ENCODE measurements around the gene PLPPR3. TPM values are rescaled to one million over a fixed set of nuclear protein-coding genes. Genes with fewer than 3 reads are reported as not detected.
A peak's percentile ranks its signal among the peaks of the same experiment; 100 is the strongest.

PLPPR3 gene
- total RNA-seq, 1 experiment from 2014 or later = 57.9 TPM

DNA sequence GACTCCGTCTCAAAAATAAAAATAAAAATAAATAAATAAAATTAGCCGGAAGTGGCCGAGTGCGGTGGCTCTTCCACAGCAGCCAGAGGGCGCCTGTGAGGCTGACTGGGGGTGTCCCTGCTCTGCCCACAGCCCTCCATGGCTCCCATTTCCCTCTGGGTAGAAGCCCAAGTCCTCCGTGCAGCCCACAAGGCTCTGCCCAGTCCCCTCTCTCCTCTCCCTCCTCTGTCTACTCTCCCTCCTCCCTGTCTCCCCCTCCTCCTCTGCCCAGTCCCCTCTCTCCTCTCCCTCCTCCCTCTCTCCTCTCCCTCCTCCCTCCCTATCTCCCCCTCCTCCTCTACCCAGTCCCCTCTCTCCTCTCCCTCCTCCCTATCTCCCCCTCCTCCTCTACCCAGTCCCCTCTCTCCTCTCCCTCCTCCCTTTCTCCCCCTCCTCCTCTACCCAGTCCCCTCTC lies 50.4 kb downstream of the PLPPR3 start:
- no peaks in the 10 kb centered on the region for H3K4me1 Mint-ChIP-seq
- Histone ChIP-seq H2AK5ac (ENCODE audit: insufficient read length, low read length) (no peak overlapping the region), H3T11ph (ENCODE audit: low read length) (no peak overlapping the region)

More for the DNA sequence above, 50.4 kb downstream of the PLPPR3 start:
- H2BK120ac ChIP-seq (ENCODE audit: low read depth, low read length, poor library complexity, severe bottlenecking) = no peak overlapping the region
- H3K27me3 ChIP-seq (ENCODE audit: insufficient read depth, low read length) = no peaks in the 10 kb centered on the region
- no peaks in the 10 kb centered on the region for H3K9me3 ChIP-seq (ENCODE audit: control insufficient read depth, low read depth, low read length)
- Mint-ChIP-seq H3K9me3 (no peaks in the 10 kb centered on the region; a peak in 1 of 5 replicates), H3K27me3 (ENCODE audit: low read depth) (peaks cover 3% of the 10 kb centered on the region), H3K36me3 (ENCODE audit: insufficient read depth in 1 of 3, low read depth in 3 of 3) (no peaks in the 10 kb centered on the region), H3K4me3 (no peak overlapping the region), H3K27ac (no peak overlapping the region)
- no peak overlapping the region for H3K4me2 ChIP-seq (ENCODE audit: insufficient read depth, insufficient read length, low read length)
- no peak overlapping the region for H3K4ac ChIP-seq (ENCODE audit: low read depth, low read length)
- no peak overlapping the region for H3K23ac ChIP-seq (ENCODE audit: insufficient read length, low read depth, low read length)
- no peaks in the 10 kb centered on the region for H3K79me2 ChIP-seq (ENCODE audit: insufficient read depth, low read length)
- H3K79me1 ChIP-seq (ENCODE audit: insufficient read depth, low read depth, low read length, poor library complexity, severe bottlenecking) = no peaks in the 10 kb centered on the region
- no peaks in the 10 kb centered on the region for H3K4me1 ChIP-seq (ENCODE audit: insufficient read depth, low read length)
- H2AFZ ChIP-seq (ENCODE audit: low read length) = no peak overlapping the region
- H3K27ac ChIP-seq (ENCODE audit: insufficient read length, low read depth, low read length) = no peak overlapping the region
- H3K14ac ChIP-seq (ENCODE audit: insufficient read depth, low read length) = no peak overlapping the region
- no peak overlapping the region for H3K56ac ChIP-seq (ENCODE audit: insufficient read length, low read depth, low read length)
- no peaks in the 10 kb centered on the region for H3K23me2 ChIP-seq (ENCODE audit: insufficient read length, low read depth, low read length, poor library complexity, severe bottlenecking)
- H4K5ac ChIP-seq (ENCODE audit: insufficient read length, low read depth, low read length) = no peak overlapping the region
- no peak overlapping the region for H4K91ac ChIP-seq (ENCODE audit: insufficient read length, low read depth, low read length)
- H2BK5ac ChIP-seq (ENCODE audit: insufficient read length, low read length) = no peak overlapping the region
- peak; percentile 64 for DNase-seq
- H3K9ac ChIP-seq (ENCODE audit: extremely low read depth, insufficient read length, low read length) = no peak overlapping the region
- no peaks in the 10 kb centered on the region for H4K20me1 ChIP-seq (ENCODE audit: control insufficient read depth, insufficient read depth, insufficient read length)
- no peak overlapping the region for H2BK20ac ChIP-seq (ENCODE audit: low read depth, low read length, poor library complexity, severe bottlenecking)
- WGBS (ENCODE audit: extremely low coverage, insufficient read length, low lambda C conversion rate) = no CpG with 5 or more reads among the region's 6 CpGs
- no peak overlapping the region for H3K18ac ChIP-seq (ENCODE audit: insufficient read length, low read depth, low read length)
- H2BK15ac ChIP-seq (ENCODE audit: low read depth, low read length) = no peak overlapping the region
- TF ChIP-seq, protein P1, sequence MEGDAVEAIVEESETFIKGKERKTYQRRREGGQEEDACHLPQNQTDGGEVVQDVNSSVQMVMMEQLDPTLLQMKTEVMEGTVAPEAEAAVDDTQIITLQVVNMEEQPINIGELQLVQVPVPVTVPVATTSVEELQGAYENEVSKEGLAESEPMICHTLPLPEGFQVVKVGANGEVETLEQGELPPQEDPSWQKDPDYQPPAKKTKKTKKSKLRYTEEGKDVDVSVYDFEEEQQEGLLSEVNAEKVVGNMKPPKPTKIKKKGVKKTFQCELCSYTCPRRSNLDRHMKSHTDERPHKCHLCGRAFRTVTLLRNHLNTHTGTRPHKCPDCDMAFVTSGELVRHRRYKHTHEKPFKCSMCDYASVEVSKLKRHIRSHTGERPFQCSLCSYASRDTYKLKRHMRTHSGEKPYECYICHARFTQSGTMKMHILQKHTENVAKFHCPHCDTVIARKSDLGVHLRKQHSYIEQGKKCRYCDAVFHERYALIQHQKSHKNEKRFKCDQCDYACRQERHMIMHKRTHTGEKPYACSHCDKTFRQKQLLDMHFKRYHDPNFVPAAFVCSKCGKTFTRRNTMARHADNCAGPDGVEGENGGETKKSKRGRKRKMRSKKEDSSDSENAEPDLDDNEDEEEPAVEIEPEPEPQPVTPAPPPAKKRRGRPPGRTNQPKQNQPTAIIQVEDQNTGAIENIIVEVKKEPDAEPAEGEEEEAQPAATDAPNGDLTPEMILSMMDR (conservative IDR thresholded peaks at IDR 0.05) = peak; percentile 69
- no peak overlapping the region for H2BK12ac ChIP-seq (ENCODE audit: insufficient read length, low read depth, low read length)
- no peak overlapping the region for H4K8ac ChIP-seq (replicated peaks; ENCODE audit: insufficient read length, low read depth, low read length)

Data from H9 (cell line).